AG04450 (cell line): ENCODE measurements around the gene GPR75. TPM values are rescaled to one million over a fixed set of nuclear protein-coding genes. Genes with fewer than 3 reads are reported as not detected.

ENCODE experiments used
- CTCF ChIA-PET: fragments of 300-600, 350-600 bp; formaldehyde crosslinking; extraction: SDS; loops from one replicate; lab custom pipeline; 2022; ENCODE audit warnings: antibody characterized with exemption, inconsistent platforms; lab: Charles Lee
- POLR2A ChIA-PET: fragments of 350-600 bp; formaldehyde crosslinking; extraction: SDS; loops from one replicate; lab custom pipeline; 2021; ENCODE audit warnings: antibody characterized with exemption, inconsistent platforms; lab: Yijun Ruan, JAX
- DNase-seq: peaks from one replicate; pipeline ENCODE4 v3.0.0-alpha.2; 2011; ENCODE audit warnings: low read depth, low spot score
- H3K27ac ChIP-seq: one replicate; pipeline ENCODE4 v1.5.1; 2012; ENCODE audit warnings: low read depth, low read length, control low read depth
- H3K27me3 ChIP-seq: one replicate; pipeline ENCODE4 v1.6.0; 2012; ENCODE audit warnings: low read length; ENCODE audit not compliant: control insufficient read depth, insufficient read depth
- H3K4me3 ChIP-seq: 2 replicates; pipeline ENCODE4 v1.5.1; 2011; ENCODE audit warnings: mild to moderate bottlenecking, low read depth, low read length, control low read depth
- H3K9me3 ChIP-seq: 2 replicates; pipeline ENCODE4 v1.5.1; 2012; ENCODE audit warnings: low read length; ENCODE audit not compliant: control insufficient read depth, insufficient read depth
- CTCF ChIP-seq: IDR thresholded peaks from 2 replicates; pipeline ENCODE4 v1.5.1; 2011; ENCODE audit warnings: low read depth, low read length, control low read depth, inconsistent platforms
- polyA minus RNA-seq: library from RNA; depleted of rRNA, polyadenylated mRNA; stranded (reverse); fragments of >200 nt; gene quantifications from 2 replicates; pipeline ENCODE4 v1.2.3, GENCODE V29; 2011; rRNA and poly(A)+ RNA removed
- polyA plus RNA-seq: library from polyadenylated mRNA; depleted of rRNA; stranded (reverse); fragments of >200 nt; gene quantifications from 2 replicates; pipeline ENCODE4 v1.2.3, GENCODE V29; 2011; rRNA removed

The GPR75 gene
- 1.8 and 2.0 TPM in 2 replicates for polyA plus RNA-seq
- polyA minus RNA-seq, result 2.9 and 4.5 TPM in 2 replicates

DNA sequence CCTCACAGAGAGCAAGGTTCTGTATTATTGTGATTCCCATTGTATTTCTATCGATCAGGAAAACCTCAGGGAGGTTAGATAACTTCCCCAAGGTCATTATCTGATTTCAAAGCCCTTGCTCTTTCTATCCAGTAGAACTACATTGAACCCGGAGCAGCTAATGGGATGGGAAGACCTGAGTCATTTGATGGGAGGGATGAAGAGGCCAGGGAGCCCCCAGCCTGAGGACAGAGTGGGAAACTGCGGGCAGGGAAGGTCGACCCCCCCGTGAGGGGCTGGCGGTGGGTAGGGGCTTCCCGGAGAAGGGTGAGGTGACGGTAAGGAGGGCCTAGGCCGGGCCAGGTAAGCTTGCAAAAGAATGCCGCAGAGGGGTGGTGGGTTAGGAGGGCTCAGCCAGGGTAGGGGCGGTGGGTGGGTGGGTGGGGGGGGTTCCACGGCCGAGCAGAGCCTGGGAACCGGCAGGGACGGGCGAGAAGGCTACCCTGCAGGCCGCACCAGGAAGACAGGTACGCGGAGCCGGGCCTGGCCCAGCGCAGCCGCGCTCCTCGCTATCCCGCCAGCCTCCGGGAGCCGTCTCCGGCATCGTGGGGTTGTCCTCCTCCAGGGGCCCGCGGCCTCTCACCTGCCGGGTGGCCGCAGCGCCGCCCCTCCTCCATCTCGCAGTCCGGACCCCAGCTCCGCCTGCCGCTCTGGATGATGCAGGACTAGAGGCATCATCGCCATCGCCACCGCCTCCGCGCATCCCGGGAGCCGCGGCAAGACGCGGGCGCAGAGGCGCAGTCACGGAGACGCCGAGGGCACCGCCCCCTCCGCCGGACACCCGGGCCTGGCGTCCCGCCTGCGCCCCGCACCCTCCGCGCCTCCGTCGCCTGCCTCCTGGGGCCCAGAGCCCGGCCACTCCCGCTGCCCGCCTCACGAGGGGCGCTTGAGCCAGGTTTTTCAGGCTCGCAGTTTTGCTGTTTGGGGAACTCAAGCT lies at the start of gene GPR75:
Gene GPR75, minus strand, starts transcription at position 762 of the 976 bp plus-strand sequence. CDS start 5,211 bp downstream, outside the sequence.
- Histone ChIP-seq H3K27ac (no peak within 1 kb of the TSS), H3K4me3 (peak within 1 kb of the TSS; percentile 46), H3K27me3 (no peaks in the 10 kb centered on the region), H3K9me3 (no peaks in the 10 kb centered on the region)
- POLR2A ChIA-PET, result no interaction called here
- CTCF ChIA-PET, result interaction anchor here (0.5 to 0.6 kb wide), 2 partner anchors 77 to 1049 kb away, joined by 3 read pairs; no protein-coding TSS in a partner anchor
- no peak for DNase-seq
- TF ChIP-seq CTCF, result no peak

- no peak for TF ChIP-seq CTCF
- H3K4me3 ChIP-seq, result no peak overlapping the region
- CTCF ChIA-PET, result no interaction called here
- DNase-seq, result no peak
- POLR2A ChIA-PET, result no interaction called here
- H3K9me3 ChIP-seq, result no peaks in the 10 kb centered on the region
- H3K27ac ChIP-seq, result no peak overlapping the region
- H3K27me3 ChIP-seq, result no peaks in the 10 kb centered on the region
Measured at GRCh38 chr2:53907582-53907981, 47.8 kb upstream of the GPR75 start.

- no peak for DNase-seq
- CTCF ChIA-PET, result no interaction called here
- no peak for TF ChIP-seq CTCF
- POLR2A ChIA-PET, result no interaction called here
- no peak overlapping the region for H3K4me3 ChIP-seq
- no peaks in the 10 kb centered on the region for H3K9me3 ChIP-seq
- H3K27ac ChIP-seq, result no peak overlapping the region
- H3K27me3 ChIP-seq, result no peaks in the 10 kb centered on the region
Measured at GRCh38 chr2:53905396-53905795, 45.6 kb upstream of the GPR75 start.

DNA sequence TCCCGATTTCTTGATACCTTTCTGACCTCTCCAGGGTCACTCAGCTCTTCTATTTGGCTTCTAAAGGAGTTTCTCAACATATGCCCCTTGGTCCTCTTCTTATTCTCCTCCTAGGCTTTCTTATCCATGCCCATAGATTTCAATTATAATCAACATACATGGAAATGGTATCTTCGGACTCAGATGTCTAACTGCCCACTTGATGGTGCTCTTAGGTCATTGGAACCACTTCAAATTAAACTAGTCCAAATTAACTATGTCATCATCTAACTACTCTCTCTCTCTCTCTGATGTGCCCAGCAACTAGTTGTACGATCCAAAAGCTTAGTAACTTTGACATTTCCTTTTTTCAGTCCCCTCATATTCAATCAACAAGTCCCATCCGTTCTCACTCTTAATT lies 43.2 kb upstream of the GPR75 start:
- H3K27ac ChIP-seq, result no peak overlapping the region
- H3K4me3 ChIP-seq, result no peak overlapping the region
- no peak for TF ChIP-seq CTCF
- ChIA-PET CTCF (no interaction called here), POLR2A (no interaction called here)
- no peak for DNase-seq
- H3K9me3 ChIP-seq, result no peaks in the 10 kb centered on the region
- no peaks in the 10 kb centered on the region for H3K27me3 ChIP-seq

DNA sequence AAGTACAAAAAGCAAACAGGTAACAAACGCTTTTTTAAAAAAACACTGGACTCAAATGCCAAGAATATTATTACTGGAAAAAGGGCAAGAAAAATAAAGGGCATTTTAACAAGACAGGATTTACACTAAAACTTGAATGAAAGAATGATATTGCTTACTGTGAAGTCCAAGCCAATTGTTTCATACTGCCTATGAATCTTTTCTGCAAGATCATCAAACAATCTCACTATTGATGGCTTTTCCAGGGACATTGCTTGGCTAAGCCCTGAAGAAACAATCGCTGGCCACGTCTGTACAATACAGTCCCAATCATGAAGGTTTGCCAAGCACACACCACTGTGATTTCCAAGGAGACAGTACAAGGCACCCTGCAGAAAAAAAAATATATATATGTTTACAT lies 41.4 kb upstream of the GPR75 start:
- CTCF ChIA-PET, result no interaction called here
- POLR2A ChIA-PET, result no interaction called here
- TF ChIP-seq CTCF, result no peak
- no peak overlapping the region for H3K4me3 ChIP-seq
- H3K27me3 ChIP-seq, result no peaks in the 10 kb centered on the region
- no peak overlapping the region for H3K27ac ChIP-seq
- DNase-seq, result no peak
- no peaks in the 10 kb centered on the region for H3K9me3 ChIP-seq
